ENCODE results near the gene SOWAHA.

DNA sequence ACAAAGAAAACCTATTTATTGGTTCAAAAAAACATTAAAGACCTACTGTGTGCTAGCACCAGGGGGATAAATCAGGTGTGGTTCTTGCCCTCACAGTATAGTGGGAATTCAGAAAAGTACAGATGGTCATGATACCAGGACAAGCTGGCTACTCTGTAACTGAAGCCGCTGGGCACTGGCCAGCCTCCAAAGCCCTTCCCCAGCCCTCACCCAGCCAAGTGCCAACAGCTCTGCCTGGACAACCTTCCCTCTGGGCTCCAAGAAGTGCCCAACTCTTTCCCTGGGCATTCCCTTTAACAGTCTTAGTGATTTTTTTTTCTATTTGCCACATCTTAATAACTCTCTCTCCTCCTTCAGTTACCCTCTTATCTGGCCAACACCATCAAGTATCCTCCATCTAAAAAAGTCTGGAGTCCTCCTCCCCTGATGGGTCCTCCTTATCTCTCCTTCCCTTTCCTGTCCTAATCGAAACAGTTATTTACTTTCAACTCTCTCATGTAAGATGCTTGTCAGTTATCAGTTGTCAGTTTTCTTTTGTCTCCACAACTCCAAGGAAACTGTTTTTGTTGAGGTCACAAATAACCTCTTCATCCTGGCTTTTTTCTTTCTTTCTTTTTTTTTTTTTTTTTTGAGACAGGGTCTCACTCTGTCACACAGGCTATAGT lies 22.8 kb upstream of the SOWAHA start:
- no peak for TF ChIP-seq EP300 (IDR thresholded peaks at IDR 0.05; ENCODE audit: borderline replicate concordance)
- TF ChIP-seq TEAD4 (IDR thresholded peaks at IDR 0.05): no peak
- TF ChIP-seq, protein P1, sequence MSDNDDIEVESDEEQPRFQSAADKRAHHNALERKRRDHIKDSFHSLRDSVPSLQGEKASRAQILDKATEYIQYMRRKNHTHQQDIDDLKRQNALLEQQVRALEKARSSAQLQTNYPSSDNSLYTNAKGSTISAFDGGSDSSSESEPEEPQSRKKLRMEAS (IDR thresholded peaks at IDR 0.05): no peak
- no peak for TF ChIP-seq RAD21 (IDR thresholded peaks at IDR 0.05; ENCODE audit: low read depth)
- no peak for TF ChIP-seq TAF1 (IDR thresholded peaks at IDR 0.05; ENCODE audit: low read depth)
- TF ChIP-seq CEBPB (IDR thresholded peaks at IDR 0.05): no peak
- TF ChIP-seq NFIC (IDR thresholded peaks at IDR 0.05): no peak
- TF ChIP-seq YY1 (IDR thresholded peaks at IDR 0.05; ENCODE audit: low read depth): no peak
- TF ChIP-seq, protein P2, sequence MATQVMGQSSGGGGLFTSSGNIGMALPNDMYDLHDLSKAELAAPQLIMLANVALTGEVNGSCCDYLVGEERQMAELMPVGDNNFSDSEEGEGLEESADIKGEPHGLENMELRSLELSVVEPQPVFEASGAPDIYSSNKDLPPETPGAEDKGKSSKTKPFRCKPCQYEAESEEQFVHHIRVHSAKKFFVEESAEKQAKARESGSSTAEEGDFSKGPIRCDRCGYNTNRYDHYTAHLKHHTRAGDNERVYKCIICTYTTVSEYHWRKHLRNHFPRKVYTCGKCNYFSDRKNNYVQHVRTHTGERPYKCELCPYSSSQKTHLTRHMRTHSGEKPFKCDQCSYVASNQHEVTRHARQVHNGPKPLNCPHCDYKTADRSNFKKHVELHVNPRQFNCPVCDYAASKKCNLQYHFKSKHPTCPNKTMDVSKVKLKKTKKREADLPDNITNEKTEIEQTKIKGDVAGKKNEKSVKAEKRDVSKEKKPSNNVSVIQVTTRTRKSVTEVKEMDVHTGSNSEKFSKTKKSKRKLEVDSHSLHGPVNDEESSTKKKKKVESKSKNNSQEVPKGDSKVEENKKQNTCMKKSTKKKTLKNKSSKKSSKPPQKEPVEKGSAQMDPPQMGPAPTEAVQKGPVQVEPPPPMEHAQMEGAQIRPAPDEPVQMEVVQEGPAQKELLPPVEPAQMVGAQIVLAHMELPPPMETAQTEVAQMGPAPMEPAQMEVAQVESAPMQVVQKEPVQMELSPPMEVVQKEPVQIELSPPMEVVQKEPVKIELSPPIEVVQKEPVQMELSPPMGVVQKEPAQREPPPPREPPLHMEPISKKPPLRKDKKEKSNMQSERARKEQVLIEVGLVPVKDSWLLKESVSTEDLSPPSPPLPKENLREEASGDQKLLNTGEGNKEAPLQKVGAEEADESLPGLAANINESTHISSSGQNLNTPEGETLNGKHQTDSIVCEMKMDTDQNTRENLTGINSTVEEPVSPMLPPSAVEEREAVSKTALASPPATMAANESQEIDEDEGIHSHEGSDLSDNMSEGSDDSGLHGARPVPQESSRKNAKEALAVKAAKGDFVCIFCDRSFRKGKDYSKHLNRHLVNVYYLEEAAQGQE (IDR thresholded peaks at IDR 0.05; ENCODE audit: low read depth): no peak
- TF ChIP-seq FOXM1 (IDR thresholded peaks at IDR 0.05; ENCODE audit: borderline replicate concordance, low read depth): no peak
- TF ChIP-seq EGR1 (IDR thresholded peaks at IDR 0.05): no peak
- TF ChIP-seq ZBTB7A (IDR thresholded peaks at IDR 0.05; ENCODE audit: low read depth): no peak
- TF ChIP-seq, protein P3, sequence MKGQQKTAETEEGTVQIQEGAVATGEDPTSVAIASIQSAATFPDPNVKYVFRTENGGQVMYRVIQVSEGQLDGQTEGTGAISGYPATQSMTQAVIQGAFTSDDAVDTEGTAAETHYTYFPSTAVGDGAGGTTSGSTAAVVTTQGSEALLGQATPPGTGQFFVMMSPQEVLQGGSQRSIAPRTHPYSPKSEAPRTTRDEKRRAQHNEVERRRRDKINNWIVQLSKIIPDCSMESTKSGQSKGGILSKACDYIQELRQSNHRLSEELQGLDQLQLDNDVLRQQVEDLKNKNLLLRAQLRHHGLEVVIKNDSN (IDR thresholded peaks at IDR 0.05): no peak
- TF ChIP-seq TCF12 (IDR thresholded peaks at IDR 0.05; ENCODE audit: low read depth): no peak
